ENCODE data around the gene CLCN1. TPM values are rescaled to one million over a fixed set of nuclear protein-coding genes. Genes with fewer than 3 reads are reported as not detected.
"Not testable (repeated sequence)": the region's sequence is repeated elsewhere in the genome, so short reads cannot be mapped to it uniquely, and the experiment has no call there.

CLCN1 gene
- total RNA-seq, 1 experiment from 2014 or later: not detected

DNA sequence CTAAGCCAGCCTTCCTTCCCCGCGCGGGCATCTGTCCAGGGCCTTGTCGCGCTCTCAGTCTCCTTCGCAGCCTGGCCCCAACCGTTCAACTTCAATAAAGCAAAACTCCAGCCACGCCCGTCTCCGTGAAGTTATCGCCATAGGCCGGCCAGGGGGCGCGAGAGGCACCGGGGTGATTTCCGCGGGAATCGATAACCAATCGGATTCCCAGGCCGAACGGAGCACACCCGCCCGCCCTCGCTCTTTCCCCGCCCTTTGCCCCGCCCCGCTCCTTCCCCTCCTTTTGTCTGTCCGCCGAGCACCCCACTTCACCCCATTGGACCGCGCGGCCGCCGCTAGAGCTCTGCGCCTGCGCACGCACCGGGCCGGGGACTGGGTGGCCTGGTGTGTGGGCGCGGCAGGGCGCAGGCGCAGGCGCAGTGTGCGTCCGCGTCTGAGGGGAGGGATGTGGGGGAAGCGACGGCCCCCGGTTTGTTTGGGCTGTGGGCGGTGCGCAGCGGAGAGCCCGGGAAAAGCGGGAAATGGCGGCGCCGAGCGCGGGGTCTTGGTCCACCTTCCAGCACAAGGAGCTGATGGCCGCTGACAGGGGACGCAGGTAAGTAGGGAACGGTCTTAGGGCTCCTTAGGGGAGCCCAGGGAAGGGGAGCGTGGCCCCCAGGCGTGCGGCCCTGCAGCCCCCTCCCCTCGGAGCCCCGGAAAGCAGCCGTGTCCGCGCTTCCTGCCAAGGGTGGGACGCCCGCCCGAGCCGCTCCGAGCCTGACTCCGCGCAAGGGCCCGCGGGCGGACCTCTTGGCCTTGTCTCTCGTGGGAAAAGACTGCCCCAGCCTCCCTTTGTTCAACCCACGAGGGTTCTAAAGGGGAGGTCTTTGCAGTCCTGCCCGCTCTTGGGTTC, 27.7 kb upstream of the CLCN1 start, which contains the start of gene CASP2:
TSS of gene CASP2 (plus strand) at position 417 of the 892 bp plus-strand sequence. CDS start at position 522, 105 bp downstream.
- Mint-ChIP-seq H3K9me3 (ENCODE audit: unreplicated experiment) (no peaks in the 10 kb centered on the region), H3K4me1 (ENCODE audit: insufficient read depth, unreplicated experiment) (peaks cover 42% of the 10 kb centered on the region), H3K36me3 (ENCODE audit: insufficient read depth, unreplicated experiment) (peaks cover 19% of the 10 kb centered on the region), H3K27me3 (ENCODE audit: insufficient read depth, unreplicated experiment) (no peaks in the 10 kb centered on the region), H3K27ac (ENCODE audit: low read depth, unreplicated experiment) (peak within 1 kb of the TSS; percentile 68), H3K4me3 (ENCODE audit: unreplicated experiment) (peak within 1 kb of the TSS; percentile 98)
- ChIA-PET POLR2A (interaction anchor here (0.7 to 3.7 kb wide), 13 partner anchors 8 to 204 kb away, joined by 3 to 32 read pairs (median 3); partner anchors contain the start of genes EPHA1 and GSTK1), CTCF (interaction anchor here (0.5 to 1.7 kb wide), 8 partner anchors 11 to 119 kb away, joined by 3 to 8 read pairs (median 3); no protein-coding TSS in a partner anchor)
- TF ChIP-seq, protein P1, sequence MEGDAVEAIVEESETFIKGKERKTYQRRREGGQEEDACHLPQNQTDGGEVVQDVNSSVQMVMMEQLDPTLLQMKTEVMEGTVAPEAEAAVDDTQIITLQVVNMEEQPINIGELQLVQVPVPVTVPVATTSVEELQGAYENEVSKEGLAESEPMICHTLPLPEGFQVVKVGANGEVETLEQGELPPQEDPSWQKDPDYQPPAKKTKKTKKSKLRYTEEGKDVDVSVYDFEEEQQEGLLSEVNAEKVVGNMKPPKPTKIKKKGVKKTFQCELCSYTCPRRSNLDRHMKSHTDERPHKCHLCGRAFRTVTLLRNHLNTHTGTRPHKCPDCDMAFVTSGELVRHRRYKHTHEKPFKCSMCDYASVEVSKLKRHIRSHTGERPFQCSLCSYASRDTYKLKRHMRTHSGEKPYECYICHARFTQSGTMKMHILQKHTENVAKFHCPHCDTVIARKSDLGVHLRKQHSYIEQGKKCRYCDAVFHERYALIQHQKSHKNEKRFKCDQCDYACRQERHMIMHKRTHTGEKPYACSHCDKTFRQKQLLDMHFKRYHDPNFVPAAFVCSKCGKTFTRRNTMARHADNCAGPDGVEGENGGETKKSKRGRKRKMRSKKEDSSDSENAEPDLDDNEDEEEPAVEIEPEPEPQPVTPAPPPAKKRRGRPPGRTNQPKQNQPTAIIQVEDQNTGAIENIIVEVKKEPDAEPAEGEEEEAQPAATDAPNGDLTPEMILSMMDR (IDR thresholded peaks at IDR 0.05; ENCODE audit: unreplicated experiment): no peak
- DNase-seq (ENCODE audit: unreplicated experiment): peak; percentile 97
- intact Hi-C loops (cut with micrococcal nuclease): loop anchor here (2.0 kb wide), 2 partner anchors 23 to 93 kb away; partner anchors contain the start of gene ZYX
- BruUV-seq (replicated peaks): TSS peak; percentile 25

DNA sequence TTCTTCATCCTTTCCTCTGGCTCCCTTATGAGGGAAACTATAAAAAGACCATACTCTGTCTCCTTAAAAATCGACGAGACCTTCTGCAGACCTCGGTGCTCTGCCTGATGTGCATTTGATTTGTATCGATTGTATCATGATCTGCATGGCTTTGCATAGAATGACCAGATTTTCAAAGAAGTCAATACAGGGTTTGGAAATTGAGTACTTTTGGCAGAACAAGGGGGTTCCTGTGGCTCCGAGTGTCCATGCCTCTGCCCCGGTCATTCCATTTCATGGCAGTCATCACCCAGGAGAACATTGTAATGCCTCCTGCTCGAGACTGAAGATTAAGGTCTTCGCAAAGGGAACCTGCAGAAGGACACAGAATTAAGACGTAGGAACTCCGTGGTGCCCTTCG, 27.1 kb upstream of the CLCN1 start:
- DNase-seq (ENCODE audit: unreplicated experiment): peak; percentile 23
- Mint-ChIP-seq H3K36me3 (ENCODE audit: insufficient read depth, unreplicated experiment) (peaks cover 25% of the 10 kb centered on the region), H3K9me3 (ENCODE audit: unreplicated experiment) (no peaks in the 10 kb centered on the region), H3K4me3 (ENCODE audit: unreplicated experiment) (peak overlapping the region; percentile 98), H3K27me3 (ENCODE audit: insufficient read depth, unreplicated experiment) (no peaks in the 10 kb centered on the region), H3K27ac (ENCODE audit: low read depth, unreplicated experiment) (peak overlapping the region; percentile 68), H3K4me1 (ENCODE audit: insufficient read depth, unreplicated experiment) (peaks cover 42% of the 10 kb centered on the region)
- ChIA-PET CTCF (interaction anchor here (1.2 to 1.5 kb wide), 2 partner anchors 48 to 119 kb away, joined by 3 to 8 read pairs; no protein-coding TSS in a partner anchor), POLR2A (interaction anchor here (0.8 to 3.7 kb wide), 10 partner anchors 8 to 91 kb away, joined by 3 to 32 read pairs (median 6); partner anchors contain the start of gene GSTK1)
- intact Hi-C loops (cut with micrococcal nuclease): loop anchor here (2.0 kb wide), 2 partner anchors 24 to 92 kb away; partner anchors contain the start of gene ZYX
- no TSS peak for BruUV-seq (replicated peaks)
- TF ChIP-seq, protein P1 (IDR thresholded peaks at IDR 0.05; ENCODE audit: unreplicated experiment): no peak

DNA sequence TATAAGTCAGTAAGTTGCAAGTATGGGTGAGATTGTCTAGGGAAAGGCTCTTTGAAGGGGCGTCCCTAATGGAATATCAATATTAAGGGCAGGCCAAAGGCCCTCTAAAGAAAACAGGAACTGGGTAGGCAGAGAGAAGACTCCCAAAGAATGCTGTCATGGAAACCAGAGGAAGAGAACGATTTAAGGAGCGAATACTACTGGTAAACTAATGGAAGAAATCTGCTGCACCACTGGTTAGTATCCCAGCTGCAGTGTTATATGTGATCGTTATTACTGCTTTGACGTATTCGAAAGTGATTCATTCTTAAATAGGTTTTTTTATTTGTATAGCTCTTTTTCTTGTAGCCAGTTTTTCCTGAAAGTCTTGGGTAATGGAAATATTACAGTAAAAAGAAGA, 26.5 kb upstream of the CLCN1 start:
- intact Hi-C loops (cut with micrococcal nuclease): loop anchor here (2.0 kb wide), 2 partner anchors 25 to 91 kb away; partner anchors contain the start of gene ZYX
- peak overlapping the region; percentile 68 for H3K27ac Mint-ChIP-seq (ENCODE audit: low read depth, unreplicated experiment)

DNA sequence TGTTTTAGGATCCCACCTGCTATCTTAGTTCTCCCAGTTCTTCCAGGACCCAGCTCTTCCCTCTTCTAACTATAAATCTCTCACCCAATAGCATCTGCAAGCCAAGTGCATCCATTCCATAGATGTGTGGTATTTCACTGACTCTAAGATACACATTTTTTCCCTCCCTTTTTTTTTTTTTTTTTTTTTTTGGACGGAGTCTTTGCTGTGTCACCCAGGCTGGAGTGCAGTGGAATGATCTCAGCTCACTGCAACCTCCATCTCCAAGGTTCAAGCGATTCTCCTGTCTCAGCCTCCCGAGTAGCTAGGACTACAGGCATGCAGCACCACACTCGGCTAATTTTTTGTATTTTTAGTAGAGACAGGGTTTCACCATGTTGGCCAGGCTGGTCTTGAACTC, 26.0 kb upstream of the CLCN1 start:
- H3K36me3 Mint-ChIP-seq (ENCODE audit: insufficient read depth, unreplicated experiment): peaks cover 35% of the 10 kb centered on the region
- not testable (repeated sequence) for BruUV-seq (replicated peaks); H3K9me3 Mint-ChIP-seq (ENCODE audit: unreplicated experiment); H3K27me3 Mint-ChIP-seq (ENCODE audit: insufficient read depth, unreplicated experiment); DNase-seq (ENCODE audit: unreplicated experiment)
- peak overlapping the region; percentile 98 for H3K4me3 Mint-ChIP-seq (ENCODE audit: unreplicated experiment)
- H3K4me1 Mint-ChIP-seq (ENCODE audit: insufficient read depth, unreplicated experiment): peaks cover 37% of the 10 kb centered on the region
- intact Hi-C loops (cut with micrococcal nuclease): loop anchor here (2.0 kb wide), 2 partner anchors 25 to 91 kb away; partner anchors contain the start of gene ZYX
- POLR2A ChIA-PET: interaction anchor here (0.7 to 2.5 kb wide), 7 partner anchors 9 to 90 kb away, joined by 3 to 10 read pairs (median 5); partner anchors contain the start of gene GSTK1
- CTCF ChIA-PET: interaction anchor here (0.6 to 5.0 kb wide), 9 partner anchors 11 to 409 kb away, joined by 3 to 35 read pairs (median 4); partner anchors contain the start of gene CLCN1
- peak overlapping the region; percentile 68 for H3K27ac Mint-ChIP-seq (ENCODE audit: low read depth, unreplicated experiment)

More for the DNA sequence above, 26.5 kb upstream of the CLCN1 start:
- peaks cover 42% of the 10 kb centered on the region for H3K4me1 Mint-ChIP-seq (ENCODE audit: insufficient read depth, unreplicated experiment)
- peak overlapping the region; percentile 98 for H3K4me3 Mint-ChIP-seq (ENCODE audit: unreplicated experiment)
- ChIA-PET CTCF (interaction anchor here (0.6 to 5.0 kb wide), 9 partner anchors 11 to 408 kb away, joined by 3 to 35 read pairs (median 4); partner anchors contain the start of gene CLCN1), POLR2A (interaction anchor here (0.7 to 2.5 kb wide), 7 partner anchors 9 to 90 kb away, joined by 3 to 10 read pairs (median 5); partner anchors contain the start of gene GSTK1)
- H3K27me3 Mint-ChIP-seq (ENCODE audit: insufficient read depth, unreplicated experiment): no peaks in the 10 kb centered on the region
- no peak for DNase-seq (ENCODE audit: unreplicated experiment)
- TF ChIP-seq, protein P1 (IDR thresholded peaks at IDR 0.05; ENCODE audit: unreplicated experiment): no peak
- BruUV-seq (replicated peaks): no TSS peak
- H3K9me3 Mint-ChIP-seq (ENCODE audit: unreplicated experiment): no peaks in the 10 kb centered on the region
- peaks cover 31% of the 10 kb centered on the region for H3K36me3 Mint-ChIP-seq (ENCODE audit: insufficient read depth, unreplicated experiment)

All from MCF 10A (cell line).